GM19438 (cell line): Measurements from ENCODE around the gene DSN1.

Experiments
- ATAC-seq: cut with Tn5 transposase; IDR thresholded peaks from one replicate; pipeline ENCODE4 v1.9.1; 2021; ENCODE audit warnings: low read depth; ENCODE audit not compliant: unreplicated experiment

Gene DSN1

GRCh38 chr20:36796117-36796516 is 22.6 kb upstream of the DSN1 start:
- ATAC-seq = no peak

DNA sequence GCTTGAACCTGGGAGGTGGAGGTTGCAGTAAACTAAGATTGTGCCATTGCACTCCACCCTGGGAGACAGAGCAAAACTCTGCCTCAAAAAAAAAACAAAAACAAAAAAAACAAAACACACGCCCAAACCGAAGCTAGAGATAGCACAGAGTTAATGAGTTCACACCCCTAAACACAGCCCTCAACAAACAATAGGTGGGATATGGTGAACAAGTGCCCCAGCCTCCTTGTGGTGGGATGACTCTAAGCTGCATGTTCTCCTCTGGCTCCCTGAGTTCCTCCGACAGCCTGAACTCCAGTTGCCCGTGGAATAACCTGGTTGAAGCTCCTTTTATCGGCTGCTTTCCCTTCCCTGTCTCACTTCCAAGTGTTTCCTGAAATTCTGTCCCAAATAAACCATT is 22.1 kb upstream of the DSN1 start:
- no peak for ATAC-seq

DNA sequence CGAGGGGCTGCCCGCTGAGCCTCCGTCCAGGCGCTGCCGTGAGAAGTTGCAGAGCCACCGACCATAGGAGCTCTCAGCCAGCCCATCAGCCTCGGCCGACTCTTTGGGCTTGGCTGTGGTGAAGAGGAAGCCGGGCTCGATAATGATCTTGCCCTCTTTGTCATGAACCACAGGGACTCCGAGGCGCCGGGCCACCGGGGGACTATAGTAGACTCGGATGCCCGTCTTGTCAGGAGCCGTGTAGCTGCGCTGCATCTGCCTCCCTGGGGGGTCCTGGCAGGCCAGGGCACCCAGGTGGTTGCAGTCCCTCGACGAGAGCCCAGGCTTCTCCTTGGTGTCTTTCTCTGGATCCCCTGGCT is 20.5 kb upstream of the DSN1 start:
- ATAC-seq = no peak

DNA sequence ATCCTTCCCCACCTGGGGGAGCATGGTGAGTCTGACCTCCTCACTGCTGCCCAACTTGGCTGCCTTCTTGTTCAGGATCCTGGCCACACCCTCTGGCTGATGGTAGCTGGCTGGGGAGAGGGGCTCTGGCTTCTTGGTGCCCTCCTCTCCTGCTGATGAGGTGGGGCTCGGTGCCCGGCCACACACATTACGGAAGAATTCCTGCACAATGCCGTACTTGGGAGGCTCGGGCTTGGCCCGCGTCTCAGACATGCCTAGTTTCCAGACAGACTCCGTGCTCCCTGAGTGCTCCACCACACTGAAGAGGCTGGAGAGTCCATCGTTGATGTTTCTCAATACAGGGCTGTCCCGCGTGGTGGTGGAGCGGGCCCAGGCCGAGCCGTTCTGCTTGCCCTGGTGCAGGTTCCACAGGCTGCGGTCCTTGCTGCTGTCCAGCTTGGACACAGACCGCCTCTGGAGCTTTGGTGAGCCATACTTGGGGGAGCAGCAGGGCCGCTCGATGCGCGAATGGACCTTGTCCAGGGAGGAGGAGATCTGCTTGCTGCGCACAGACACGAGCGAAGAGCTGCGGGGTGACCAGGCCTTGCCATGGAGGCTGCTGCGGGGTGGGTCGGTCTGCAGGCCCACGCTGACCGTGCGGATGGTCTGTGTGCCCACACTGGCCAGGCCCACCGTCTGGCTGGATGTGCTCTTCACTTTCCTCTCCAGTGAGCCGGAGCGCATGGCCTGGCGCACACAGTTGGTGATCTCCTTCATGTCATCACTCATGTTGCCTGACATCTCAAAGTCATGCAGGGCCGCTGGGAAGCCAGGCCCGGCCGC is 19.9 kb upstream of the DSN1 start:
- ATAC-seq = no peak

GRCh38 chr20:36792422-36792821 is 18.9 kb upstream of the DSN1 start:
- ATAC-seq = no peak

DNA sequence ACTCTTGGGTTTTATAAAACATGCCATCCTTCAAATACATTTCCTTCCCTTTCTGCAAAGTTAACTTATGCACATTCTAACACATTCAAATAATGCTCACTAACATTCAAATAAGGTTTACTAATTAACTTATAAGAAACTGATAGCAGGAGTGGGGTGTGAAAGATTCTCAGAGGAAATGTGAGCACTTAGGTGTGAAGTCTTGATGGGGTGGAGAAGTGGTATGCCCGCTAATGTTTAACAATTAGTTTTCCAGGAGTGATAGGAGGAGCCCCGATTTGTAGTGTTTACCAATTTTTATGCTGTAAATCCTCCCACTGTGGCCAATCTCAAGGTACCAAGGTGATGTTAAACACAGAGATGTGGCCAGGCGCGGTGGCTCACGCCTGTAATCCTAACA is 18.3 kb upstream of the DSN1 start:
- no peak for ATAC-seq

DNA sequence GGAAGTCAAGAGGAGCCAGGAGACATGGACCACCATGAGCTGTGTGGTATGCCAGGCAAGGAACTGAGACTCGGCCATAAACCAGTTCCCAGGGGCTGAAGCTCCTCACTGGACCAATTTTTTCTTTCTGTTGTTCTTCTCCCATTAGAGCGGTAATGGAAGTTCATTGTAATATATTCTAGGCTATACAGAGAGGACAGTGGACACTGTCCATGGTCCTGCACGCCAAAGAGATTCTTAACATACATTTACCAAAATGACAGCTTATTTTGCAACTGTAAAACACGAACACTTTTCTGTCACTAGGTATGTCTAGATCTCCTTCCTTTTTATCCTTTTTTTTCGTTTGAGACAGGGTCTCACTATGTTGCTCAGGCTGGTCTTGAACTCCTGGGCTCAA is 13.1 kb upstream of the DSN1 start:
- no peak for ATAC-seq

GRCh38 chr20:36786246-36786645 is 12.7 kb upstream of the DSN1 start:
- no peak for ATAC-seq

- no peak for ATAC-seq
Measured at GRCh38 chr20:36785308-36785707, 11.7 kb upstream of the DSN1 start.

DNA sequence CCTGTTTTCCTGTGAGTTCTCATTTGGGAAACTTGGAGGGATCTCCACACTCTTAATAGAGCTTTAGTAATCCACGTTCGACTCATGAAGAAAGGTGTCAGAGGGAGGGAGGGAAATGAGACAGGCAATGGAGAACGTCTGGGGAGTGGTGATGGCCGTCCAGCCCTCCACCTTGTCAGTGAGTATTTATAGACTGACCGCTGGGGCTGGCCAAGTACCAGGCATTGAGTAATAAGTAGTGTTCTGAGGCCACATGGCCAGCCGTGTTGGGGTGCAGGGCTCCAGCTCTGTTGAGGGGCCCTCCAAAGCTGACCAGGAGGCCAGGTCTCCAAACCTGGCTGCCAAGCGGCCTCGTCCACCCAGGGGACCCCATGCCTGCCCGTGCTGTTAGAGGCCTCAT is 11.3 kb upstream of the DSN1 start:
- ATAC-seq = no peak

DNA sequence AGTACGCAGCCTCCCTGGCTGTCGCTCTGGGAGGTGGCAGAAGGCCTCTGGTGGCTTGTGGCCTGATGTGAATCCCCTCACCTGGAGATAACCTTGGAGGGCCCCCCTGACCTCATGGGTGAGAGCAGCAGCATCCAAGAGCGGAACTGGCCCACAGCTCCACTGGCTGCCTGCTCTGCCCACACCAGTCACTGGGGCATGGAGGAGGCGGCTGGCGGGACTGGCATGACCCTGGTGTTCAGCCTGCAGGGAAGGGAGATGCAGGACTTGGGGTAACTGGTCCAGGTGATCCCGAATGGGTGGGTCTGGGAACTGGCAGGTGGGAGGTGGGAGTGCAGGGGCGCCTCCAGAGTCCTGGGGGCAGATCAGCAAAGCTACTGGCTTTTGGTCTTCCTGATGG is 10.6 kb upstream of the DSN1 start:
- ATAC-seq = no peak

DNA sequence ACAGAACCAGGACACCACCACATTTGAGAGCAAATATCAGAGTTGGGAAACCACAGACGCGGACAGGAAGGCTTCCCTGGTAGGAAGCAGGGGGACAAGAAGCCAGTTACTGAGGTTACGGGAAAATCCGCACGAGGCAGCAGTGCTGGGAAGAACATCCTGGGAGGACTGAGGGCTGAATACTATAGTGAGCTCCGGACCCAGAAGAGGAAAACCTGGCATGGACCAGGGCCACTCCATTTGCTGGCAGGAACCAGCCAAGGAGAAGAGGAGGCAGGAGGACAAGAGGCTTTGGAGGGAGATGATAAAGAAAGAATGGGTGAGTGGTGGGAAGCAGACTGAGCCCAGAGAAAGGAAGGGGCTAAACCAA is 6.1 kb upstream of the DSN1 start:
- no peak for ATAC-seq

- no peak for ATAC-seq
Measured at GRCh38 chr20:36778831-36779655, 5.5 kb upstream of the DSN1 start.

GRCh38 chr20:36777576-36777975 is 4.0 kb upstream of the DSN1 start:
- ATAC-seq = no peak

- ATAC-seq = no peak
Measured at GRCh38 chr20:36777167-36777566, 3.6 kb upstream of the DSN1 start.

GRCh38 chr20:36775826-36776225 is 2.3 kb upstream of the DSN1 start:
- no peak for ATAC-seq

GRCh38 chr20:36775196-36775595 is 1.6 kb upstream of the DSN1 start:
- no peak for ATAC-seq

GRCh38 chr20:36773107-36773596 is 411 bp downstream of the DSN1 start:
- peak; percentile 6 for ATAC-seq

DNA sequence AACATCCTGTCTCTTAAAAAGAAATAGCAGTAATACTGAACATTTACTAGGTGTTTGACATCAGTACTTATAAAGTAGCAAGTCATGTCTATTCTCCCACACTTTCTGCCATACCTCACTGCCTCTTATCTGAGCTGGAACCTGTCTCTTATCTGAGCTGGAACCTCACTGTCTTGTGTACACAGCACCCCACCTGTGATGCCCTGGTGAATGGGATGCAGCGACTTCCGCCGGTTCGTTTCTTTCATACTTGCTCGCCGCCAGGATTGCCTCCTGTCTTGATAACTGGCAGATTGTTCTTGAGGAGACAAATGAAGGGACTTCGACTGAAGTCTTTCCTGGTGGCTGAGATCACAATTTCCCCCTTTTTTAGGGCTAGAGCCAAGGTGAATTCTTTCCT is 2.9 kb downstream of the DSN1 start:
- ATAC-seq = no peak

- ATAC-seq = no peak
Measured at GRCh38 chr20:36768768-36769430, 4.7 kb downstream of the DSN1 start.

- ATAC-seq = no peak
Measured at GRCh38 chr20:36761125-36761524, 12.4 kb downstream of the DSN1 start.
